Pulmonary artery endothelial cell (primary cell): ENCODE data around the gene CCDC148. TPM values are rescaled to one million over a fixed set of nuclear protein-coding genes. Genes with fewer than 3 reads are reported as not detected.

Source experiments
- DNase-seq: peaks from one replicate; pipeline ENCODE4 v3.0.0-alpha.2; 2011; ENCODE audit warnings: low read depth, low spot score
- total RNA-seq: library from RNA; depleted of rRNA; stranded (reverse); fragments of >200 nt; gene quantifications from 2 replicates; pipeline ENCODE4 v1.2.3, GENCODE V29; 2014

The CCDC148 gene
- total RNA-seq: 0.28 TPM in 1 of 2 replicates, not detected in the other

- peak; percentile 74 for DNase-seq
Observed at GRCh38 chr2:158456309-158457066, at the start of gene CCDC148, which contains the start of gene PKP4. Gene CCDC148, minus strand, starts transcription at chr2:158456753. Its CDS starts 314 bp downstream, at chr2:158456439. Gene PKP4, plus strand, starts transcription at chr2:158456952. Its CDS starts 76,233 bp downstream, at chr2:158533185.

- no peak for DNase-seq
Observed at GRCh38 chr2:158505448-158505934, 48.9 kb upstream of the CCDC148 start.

GRCh38 chr2:158504088-158504487 lies 47.5 kb upstream of the CCDC148 start:
- DNase-seq: no peak

- no peak for DNase-seq
Observed at GRCh38 chr2:158502974-158503373, 46.4 kb upstream of the CCDC148 start.

GRCh38 chr2:158501301-158501700 lies 44.7 kb upstream of the CCDC148 start:
- no peak for DNase-seq

- DNase-seq: no peak
Observed at GRCh38 chr2:158500333-158500732, 43.8 kb upstream of the CCDC148 start.

GRCh38 chr2:158499383-158499782 lies 42.8 kb upstream of the CCDC148 start:
- DNase-seq: no peak

GRCh38 chr2:158498749-158499136 lies 42.2 kb upstream of the CCDC148 start:
- no peak for DNase-seq

- no peak for DNase-seq
Observed at GRCh38 chr2:158498043-158498748, 41.6 kb upstream of the CCDC148 start.

GRCh38 chr2:158497486-158497885 lies 40.9 kb upstream of the CCDC148 start:
- DNase-seq: no peak

- DNase-seq: no peak
Observed at GRCh38 chr2:158496986-158497385, 40.4 kb upstream of the CCDC148 start.

GRCh38 chr2:158495175-158495574 lies 38.6 kb upstream of the CCDC148 start:
- no peak for DNase-seq

- DNase-seq: no peak
Observed at GRCh38 chr2:158493458-158493857, 36.9 kb upstream of the CCDC148 start.

- DNase-seq: no peak
Observed at GRCh38 chr2:158491072-158491471, 34.5 kb upstream of the CCDC148 start.

GRCh38 chr2:158489366-158490112 lies 33.0 kb upstream of the CCDC148 start:
- no peak for DNase-seq

- DNase-seq: no peak
Observed at GRCh38 chr2:158488442-158489216, 32.1 kb upstream of the CCDC148 start.

- no peak for DNase-seq
Observed at GRCh38 chr2:158487419-158487818, 30.9 kb upstream of the CCDC148 start.

- DNase-seq: no peak
Observed at GRCh38 chr2:158486970-158487325, 30.4 kb upstream of the CCDC148 start.

GRCh38 chr2:158486150-158486969 lies 29.8 kb upstream of the CCDC148 start:
- no peak for DNase-seq

- no peak for DNase-seq
Observed at GRCh38 chr2:158484892-158485556, 28.5 kb upstream of the CCDC148 start.
